ENCODE results near the gene KRT37. TPM values are rescaled to one million over a fixed set of nuclear protein-coding genes. Genes with fewer than 3 reads are reported as not detected.

Gene KRT37
- total RNA-seq, 4 donors from 2014 or later: not detected

- Histone ChIP-seq H3K36me3 (no peaks in the 10 kb centered on the region), H3K27ac (no peak overlapping the region), H3K9me3 (no peaks in the 10 kb centered on the region), H3K4me1 (peaks cover 0 to 12% of the 10 kb centered on the region in 2 donors), H3K27me3 (no peaks in the 10 kb centered on the region), H3K4me3 (no peak overlapping the region)
- ATAC-seq (no peak), DNase-seq (no peak)
- intact Hi-C loops (cut with DNase I; ENCODE audit: low total_unique reads): no loop called here
- TF ChIP-seq POLR2A (IDR thresholded peaks at IDR 0.05) (no peak), CTCF (IDR thresholded peaks at IDR 0.05 in 4 of 5, conservative IDR thresholded peaks at IDR 0.05 in 1 of 5) (no peak)
- in situ Hi-C loops (cut with MboI; ENCODE audit: low sequenced_read_pairs in 4 of 4): no loop called here
Measured at GRCh38 chr17:41413353-41413957, 10.9 kb downstream of the KRT37 start.

GRCh38 chr17:41411072-41411840 lies 13.1 kb downstream of the KRT37 start:
- H3K4me1 ChIP-seq: peaks cover 0 to 11% of the 10 kb centered on the region in 2 donors
- in situ Hi-C loops (cut with MboI; ENCODE audit: low sequenced_read_pairs in 4 of 4) (no loop called here), intact Hi-C loops (cut with DNase I; ENCODE audit: low total_unique reads) (no loop called here)
- no peaks in the 10 kb centered on the region for H3K36me3 ChIP-seq
- H3K27ac ChIP-seq: no peak overlapping the region
- H3K27me3 ChIP-seq: no peaks in the 10 kb centered on the region
- DNase-seq (no peak), ATAC-seq (no peak)
- H3K4me3 ChIP-seq: no peak overlapping the region
- H3K9me3 ChIP-seq: no peaks in the 10 kb centered on the region
- TF ChIP-seq CTCF (IDR thresholded peaks at IDR 0.05 in 4 of 5, conservative IDR thresholded peaks at IDR 0.05 in 1 of 5) (no peak), POLR2A (IDR thresholded peaks at IDR 0.05) (no peak)

- in situ Hi-C loops (cut with MboI; ENCODE audit: low sequenced_read_pairs in 4 of 4): no loop called here
- no peaks in the 10 kb centered on the region for H3K9me3 ChIP-seq
Measured at GRCh38 chr17:41407226-41407625, 17.2 kb downstream of the KRT37 start.

GRCh38 chr17:41406205-41406604 lies 18.2 kb downstream of the KRT37 start:
- no peaks in the 10 kb centered on the region for H3K9me3 ChIP-seq
- no peak for ATAC-seq
- H3K27ac ChIP-seq: no peak overlapping the region
- H3K27me3 ChIP-seq: no peaks in the 10 kb centered on the region
- TF ChIP-seq POLR2A (IDR thresholded peaks at IDR 0.05) (no peak), CTCF (IDR thresholded peaks at IDR 0.05 in 4 of 5, conservative IDR thresholded peaks at IDR 0.05 in 1 of 5) (no peak)
- no peaks in the 10 kb centered on the region for H3K4me1 ChIP-seq
- intact Hi-C loops (cut with DNase I; ENCODE audit: low total_unique reads) (no loop called here), in situ Hi-C loops (cut with MboI; ENCODE audit: low sequenced_read_pairs in 4 of 4) (no loop called here)
- no peaks in the 10 kb centered on the region for H3K36me3 ChIP-seq
- H3K4me3 ChIP-seq: no peak overlapping the region
- DNase-seq: no peak

More at GRCh38 chr17:41407226-41407625, 17.2 kb downstream of the KRT37 start:
- Histone ChIP-seq H3K36me3 (no peaks in the 10 kb centered on the region), H3K4me3 (no peak overlapping the region), H3K4me1 (no peaks in the 10 kb centered on the region), H3K27me3 (no peaks in the 10 kb centered on the region), H3K27ac (no peak overlapping the region)
- DNase-seq (no peak), ATAC-seq (no peak)
- TF ChIP-seq POLR2A (IDR thresholded peaks at IDR 0.05): no peak
- intact Hi-C loops (cut with DNase I; ENCODE audit: low total_unique reads): no loop called here

- no peak overlapping the region for H3K4me3 ChIP-seq
- in situ Hi-C loops (cut with MboI; ENCODE audit: low sequenced_read_pairs in 4 of 4): no loop called here
- DNase-seq: no peak
- H3K4me1 ChIP-seq: no peaks in the 10 kb centered on the region
- no peak overlapping the region for H3K27ac ChIP-seq
- H3K9me3 ChIP-seq: no peaks in the 10 kb centered on the region
- H3K27me3 ChIP-seq: no peaks in the 10 kb centered on the region
- intact Hi-C loops (cut with DNase I; ENCODE audit: low total_unique reads): no loop called here
- no peak for ATAC-seq
- H3K36me3 ChIP-seq: no peaks in the 10 kb centered on the region
- TF ChIP-seq POLR2A (IDR thresholded peaks at IDR 0.05) (no peak), CTCF (IDR thresholded peaks at IDR 0.05 in 4 of 5, conservative IDR thresholded peaks at IDR 0.05 in 1 of 5) (no peak)
Measured at GRCh38 chr17:41404024-41404671, 20.2 kb downstream of the KRT37 start.

Measured in gastrocnemius medialis (tissue), 4 donors.